ENCODE data around the gene GBP2.

GBP2 gene

DNA sequence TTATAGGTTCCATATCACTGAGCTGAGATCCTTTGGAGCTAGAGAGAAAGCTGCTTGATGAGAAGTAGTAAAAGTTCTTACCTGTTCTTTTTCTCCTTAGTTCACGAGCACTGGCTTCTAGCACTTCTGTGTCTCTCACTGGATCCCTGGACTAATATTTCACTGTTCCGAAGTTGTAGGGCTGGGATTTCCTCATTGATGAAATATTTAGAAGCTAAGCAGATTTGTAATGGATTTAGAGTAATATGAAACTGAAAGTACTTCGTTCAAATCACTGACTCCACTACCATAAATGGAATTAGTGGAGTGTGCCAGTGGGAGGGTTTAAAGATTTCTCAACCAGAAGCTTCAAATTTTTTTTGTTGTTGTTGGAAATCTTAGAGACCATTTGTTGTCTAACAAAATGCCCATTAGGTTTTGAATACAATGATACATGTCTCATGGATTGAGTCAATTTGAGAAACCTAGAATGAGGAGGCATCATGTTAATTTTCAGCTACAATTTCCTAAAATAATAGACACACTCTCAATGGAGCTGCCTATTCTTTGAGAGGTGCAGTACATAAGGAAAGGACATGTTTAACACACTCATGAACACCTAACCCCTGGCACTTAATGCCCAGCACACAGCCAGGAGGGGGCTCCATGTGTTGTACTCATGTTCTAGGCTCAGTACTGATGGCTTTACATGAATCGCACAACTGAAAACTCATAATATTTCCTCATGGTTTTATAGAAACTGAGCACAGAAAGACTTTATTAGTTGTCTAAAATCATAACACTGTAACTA, 60.6 kb downstream of the GBP2 start, which contains the start of gene GBP1:
Gene GBP1, minus strand, starts transcription at position 130 of the 790 bp plus-strand sequence. CDS start 1,974 bp downstream, outside the sequence.
- no peak for DNase-seq (ENCODE audit: low read depth, low spot score)

DNA sequence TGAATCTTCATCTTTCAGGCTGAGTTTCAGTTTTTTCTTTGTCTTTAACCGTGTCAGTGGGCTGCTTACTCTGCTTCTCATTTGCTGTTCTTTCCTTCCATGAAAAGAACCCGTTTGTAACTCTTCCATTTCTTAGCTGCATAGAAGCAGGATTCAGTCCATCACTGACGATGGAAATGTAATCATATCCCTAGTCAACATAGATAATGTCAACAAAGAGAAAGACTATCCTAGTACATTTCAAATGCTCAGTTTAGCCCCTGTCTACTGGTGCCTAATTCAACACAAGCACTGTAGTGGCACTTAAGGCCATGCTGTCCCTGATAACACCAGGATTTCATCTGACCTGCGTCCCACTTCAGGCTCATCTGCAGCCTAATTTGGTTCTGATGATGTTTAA, 61.3 kb downstream of the GBP2 start:
- DNase-seq (ENCODE audit: low read depth, low spot score): no peak

DNA sequence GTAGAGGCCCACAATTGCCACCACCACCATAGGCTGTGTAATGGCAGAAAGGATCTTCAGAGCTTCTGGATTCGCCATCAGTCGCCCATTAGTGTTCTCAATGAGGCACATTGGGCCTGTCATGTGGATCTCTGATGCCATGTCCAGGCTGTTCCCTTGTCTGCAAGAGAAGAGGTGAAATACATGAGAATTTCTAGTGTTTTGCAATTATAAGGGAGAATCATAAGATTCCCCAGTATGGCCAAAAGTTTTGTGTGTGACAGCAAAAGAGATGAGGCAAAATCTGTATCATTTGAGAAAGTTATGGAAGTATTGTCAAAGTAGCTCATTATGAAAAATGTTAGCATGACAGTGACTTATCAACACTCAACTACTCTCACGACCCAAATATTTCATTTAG, 62.8 kb downstream of the GBP2 start:
- DNase-seq (ENCODE audit: low read depth, low spot score): no peak

DNA sequence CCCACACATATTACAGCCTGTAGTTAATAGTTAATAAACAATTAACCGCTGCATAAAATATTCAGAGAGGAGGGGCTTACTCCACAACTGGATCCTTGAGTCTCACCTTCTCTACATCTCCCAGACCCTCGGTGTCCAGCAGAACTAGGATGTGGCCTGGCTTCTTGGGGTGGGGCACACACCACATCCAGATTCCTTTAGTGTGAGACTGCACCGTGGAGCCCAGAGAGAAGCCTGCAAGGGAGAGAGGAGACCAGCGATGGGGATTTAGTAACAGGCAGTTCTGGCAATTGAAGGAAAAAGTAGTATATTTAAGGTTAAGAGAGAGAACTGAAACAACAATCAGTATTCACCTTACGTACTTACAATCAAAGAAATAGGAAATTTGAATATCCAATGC, 65.8 kb downstream of the GBP2 start:
- no peak for DNase-seq (ENCODE audit: low read depth, low spot score)
